ENCODE data around the gene ZDHHC14. TPM values are rescaled to one million over a fixed set of nuclear protein-coding genes. Genes with fewer than 3 reads are reported as not detected.

The ZDHHC14 gene
- total RNA-seq, 1 experiment from 2014 or later, result 3.2 TPM

DNA sequence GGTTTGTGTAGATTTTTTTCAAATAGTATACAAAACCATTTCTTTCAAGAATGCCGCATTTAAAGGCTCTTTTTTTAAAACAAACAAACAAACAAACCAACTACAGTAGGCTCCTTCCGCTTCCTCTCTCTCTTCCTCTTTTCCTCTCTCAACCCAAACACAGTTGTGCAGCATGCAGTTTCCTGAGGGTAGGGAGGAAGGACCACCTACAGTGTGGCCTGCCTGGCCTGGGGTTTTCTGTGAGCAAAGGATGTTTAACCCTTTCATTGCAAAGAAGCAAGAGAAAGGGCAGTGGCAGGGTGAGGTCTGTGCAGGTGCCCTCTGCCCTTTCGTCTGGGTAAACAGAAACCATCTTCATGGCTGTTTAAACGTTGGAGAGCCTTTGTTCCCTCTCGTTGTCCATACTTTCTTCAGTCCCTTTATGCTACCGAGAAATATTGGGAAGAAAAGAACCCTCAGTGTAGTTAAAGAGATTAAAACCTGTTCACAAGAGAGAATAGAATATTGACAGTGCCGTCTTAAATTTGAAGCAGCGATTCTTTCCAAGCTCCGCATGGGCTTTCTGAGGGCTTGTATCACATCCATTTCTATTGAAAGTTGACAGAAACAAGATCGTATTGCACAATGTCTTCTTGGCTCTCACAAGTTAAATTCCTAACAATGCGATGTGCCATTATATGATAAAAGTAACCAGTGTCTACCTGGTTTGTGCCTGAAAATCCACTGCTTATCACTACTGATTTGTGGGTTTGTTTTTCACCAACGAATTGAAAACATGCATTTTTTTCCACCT is 226.5 kb downstream of the ZDHHC14 start:
- BruUV-seq (replicated peaks), result no TSS peak
- POLR2A ChIA-PET (ENCODE audit: low non-redundant PET), result no interaction called here

GRCh38 chr6:157608221-157609075 is 227.5 kb downstream of the ZDHHC14 start:
- intact Hi-C loops (cut with micrococcal nuclease; ENCODE audit: unreplicated experiment), result no loop called here
- POLR2A ChIA-PET (ENCODE audit: low non-redundant PET), result no interaction called here
- H3K4me1 ChIP-seq (ENCODE audit: insufficient read depth, low read length, poor library complexity, severe bottlenecking), result no peaks in the 10 kb centered on the region
- no peaks in the 10 kb centered on the region for H3K9me3 ChIP-seq (ENCODE audit: low read depth, low read length, poor library complexity, severe bottlenecking)
- no peak for DNase-seq (ENCODE audit: low spot score)
- H3K27me3 ChIP-seq (replicated peaks; ENCODE audit: insufficient read depth, low read depth, low read length, poor library complexity), result no peaks in the 10 kb centered on the region
- H3K36me3 ChIP-seq (ENCODE audit: insufficient read depth, low read length, poor library complexity, severe bottlenecking), result no peaks in the 10 kb centered on the region
- CTCF ChIA-PET, result no interaction called here
- H3K4me3 ChIP-seq (ENCODE audit: low read depth, low read length, poor library complexity, severe bottlenecking), result no peak overlapping the region
- H3K27ac ChIP-seq (ENCODE audit: low read depth, low read length, poor library complexity, severe bottlenecking), result no peak overlapping the region
- TF ChIP-seq, protein P1, sequence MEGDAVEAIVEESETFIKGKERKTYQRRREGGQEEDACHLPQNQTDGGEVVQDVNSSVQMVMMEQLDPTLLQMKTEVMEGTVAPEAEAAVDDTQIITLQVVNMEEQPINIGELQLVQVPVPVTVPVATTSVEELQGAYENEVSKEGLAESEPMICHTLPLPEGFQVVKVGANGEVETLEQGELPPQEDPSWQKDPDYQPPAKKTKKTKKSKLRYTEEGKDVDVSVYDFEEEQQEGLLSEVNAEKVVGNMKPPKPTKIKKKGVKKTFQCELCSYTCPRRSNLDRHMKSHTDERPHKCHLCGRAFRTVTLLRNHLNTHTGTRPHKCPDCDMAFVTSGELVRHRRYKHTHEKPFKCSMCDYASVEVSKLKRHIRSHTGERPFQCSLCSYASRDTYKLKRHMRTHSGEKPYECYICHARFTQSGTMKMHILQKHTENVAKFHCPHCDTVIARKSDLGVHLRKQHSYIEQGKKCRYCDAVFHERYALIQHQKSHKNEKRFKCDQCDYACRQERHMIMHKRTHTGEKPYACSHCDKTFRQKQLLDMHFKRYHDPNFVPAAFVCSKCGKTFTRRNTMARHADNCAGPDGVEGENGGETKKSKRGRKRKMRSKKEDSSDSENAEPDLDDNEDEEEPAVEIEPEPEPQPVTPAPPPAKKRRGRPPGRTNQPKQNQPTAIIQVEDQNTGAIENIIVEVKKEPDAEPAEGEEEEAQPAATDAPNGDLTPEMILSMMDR (conservative IDR thresholded peaks at IDR 0.05; ENCODE audit: low read depth, low read length), result no peak
- no peak for TF ChIP-seq EZH2 (IDR thresholded peaks at IDR 0.05; ENCODE audit: borderline replicate concordance, low read depth, low read length, poor library complexity, severe bottlenecking)
- no TSS peak for BruUV-seq (replicated peaks)

More for the DNA sequence above, 226.5 kb downstream of the ZDHHC14 start:
- H3K9me3 ChIP-seq (ENCODE audit: low read depth, low read length, poor library complexity, severe bottlenecking), result no peaks in the 10 kb centered on the region
- intact Hi-C loops (cut with micrococcal nuclease; ENCODE audit: unreplicated experiment), result no loop called here
- CTCF ChIA-PET, result no interaction called here
- no peak overlapping the region for H3K27ac ChIP-seq (ENCODE audit: low read depth, low read length, poor library complexity, severe bottlenecking)
- DNase-seq (ENCODE audit: low spot score), result no peak
- TF ChIP-seq, protein P1 (conservative IDR thresholded peaks at IDR 0.05; ENCODE audit: low read depth, low read length), result no peak
- no peaks in the 10 kb centered on the region for H3K36me3 ChIP-seq (ENCODE audit: insufficient read depth, low read length, poor library complexity, severe bottlenecking)
- H3K27me3 ChIP-seq (replicated peaks; ENCODE audit: insufficient read depth, low read depth, low read length, poor library complexity), result no peaks in the 10 kb centered on the region
- no peaks in the 10 kb centered on the region for H3K4me1 ChIP-seq (ENCODE audit: insufficient read depth, low read length, poor library complexity, severe bottlenecking)
- no peak overlapping the region for H3K4me3 ChIP-seq (ENCODE audit: low read depth, low read length, poor library complexity, severe bottlenecking)

GRCh38 chr6:157609117-157609516 is 228.1 kb downstream of the ZDHHC14 start:
- intact Hi-C loops (cut with micrococcal nuclease; ENCODE audit: unreplicated experiment), result no loop called here
- TF ChIP-seq, protein P1 (conservative IDR thresholded peaks at IDR 0.05; ENCODE audit: low read depth, low read length), result no peak
- ChIA-PET CTCF (no interaction called here), POLR2A (ENCODE audit: low non-redundant PET) (no interaction called here)
- BruUV-seq (replicated peaks), result no TSS peak
- H3K27me3 ChIP-seq (replicated peaks; ENCODE audit: insufficient read depth, low read depth, low read length, poor library complexity), result no peaks in the 10 kb centered on the region
- no peak for DNase-seq (ENCODE audit: low spot score)
- H3K4me1 ChIP-seq (ENCODE audit: insufficient read depth, low read length, poor library complexity, severe bottlenecking), result no peaks in the 10 kb centered on the region
- H3K27ac ChIP-seq (ENCODE audit: low read depth, low read length, poor library complexity, severe bottlenecking), result no peak overlapping the region
- no peak overlapping the region for H3K4me3 ChIP-seq (ENCODE audit: low read depth, low read length, poor library complexity, severe bottlenecking)
- no peaks in the 10 kb centered on the region for H3K36me3 ChIP-seq (ENCODE audit: insufficient read depth, low read length, poor library complexity, severe bottlenecking)
- H3K9me3 ChIP-seq (ENCODE audit: low read depth, low read length, poor library complexity, severe bottlenecking), result no peaks in the 10 kb centered on the region

All from A673 (cell line).